HS-5 (cell line): ENCODE measurements around the gene OR2T5.
"Not testable (repeated sequence)": the region's sequence is repeated elsewhere in the genome, so short reads cannot be mapped to it uniquely, and the experiment has no call there.

Experiments
- DNase-seq: peaks from one replicate; pipeline ENCODE4 v3.0.0-alpha.2; 2012; ENCODE audit warnings: low read depth

Gene OR2T5

DNA sequence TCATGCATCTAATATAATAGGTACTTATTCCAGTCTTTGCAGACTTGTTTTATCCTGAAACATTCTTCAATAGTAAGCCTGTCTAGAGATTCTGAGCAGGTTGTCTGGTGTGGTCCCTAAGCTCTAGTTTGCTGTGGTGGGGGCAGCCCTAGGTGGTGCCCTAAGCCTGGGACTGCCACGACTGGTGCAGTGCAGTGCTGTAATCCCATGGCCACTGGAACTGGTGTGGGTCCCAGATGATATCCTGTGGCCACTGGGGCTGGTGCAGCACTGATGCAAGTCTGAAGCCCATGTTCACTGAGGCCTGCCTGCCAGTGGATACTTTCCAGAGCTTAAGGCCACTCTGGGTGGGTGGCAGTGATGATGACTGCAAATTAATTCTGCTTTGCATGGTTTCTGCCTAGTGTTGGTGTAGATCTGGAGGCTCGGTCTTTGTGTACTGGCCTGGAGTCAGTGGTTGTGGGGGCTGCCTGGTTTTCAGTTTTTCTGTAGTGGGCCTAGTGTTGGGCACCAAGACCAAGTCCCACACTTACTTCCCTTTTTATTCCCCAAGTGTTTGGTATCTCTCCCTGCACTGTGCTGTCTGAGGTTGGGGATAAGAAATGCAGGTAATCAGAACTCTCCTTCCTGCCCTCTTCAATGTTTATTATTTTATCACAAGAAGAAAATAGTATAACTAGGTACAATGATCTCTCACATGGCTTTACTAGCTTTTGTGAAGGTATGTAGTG lies 12.1 kb downstream of the OR2T5 start:
- DNase-seq = not testable (repeated sequence)

DNA sequence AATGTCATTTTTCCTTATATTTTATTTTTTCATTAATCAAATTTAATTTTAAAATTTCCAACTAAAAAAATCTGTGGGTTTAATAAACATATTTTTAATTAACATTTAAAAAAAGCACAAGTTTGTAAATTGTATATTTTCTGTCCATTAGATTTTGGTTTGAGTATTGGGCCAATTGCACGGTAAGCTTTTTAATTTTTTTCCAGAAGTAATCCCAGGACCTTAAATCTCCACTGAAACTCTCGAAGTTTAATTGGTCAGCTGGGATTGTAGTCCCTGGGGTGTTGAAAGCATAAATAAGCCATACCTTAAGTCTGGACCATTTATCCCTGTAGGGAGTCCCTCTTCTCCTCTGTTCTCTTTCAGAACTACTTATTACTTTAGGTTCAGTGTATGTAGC lies 19.4 kb downstream of the OR2T5 start, which contains the start of gene OR2G6:
TSS of gene OR2G6 (plus strand) at position 301 of the 400 bp plus-strand sequence. CDS start 13,574 bp downstream, outside the sequence.
- DNase-seq = not testable (repeated sequence)

DNA sequence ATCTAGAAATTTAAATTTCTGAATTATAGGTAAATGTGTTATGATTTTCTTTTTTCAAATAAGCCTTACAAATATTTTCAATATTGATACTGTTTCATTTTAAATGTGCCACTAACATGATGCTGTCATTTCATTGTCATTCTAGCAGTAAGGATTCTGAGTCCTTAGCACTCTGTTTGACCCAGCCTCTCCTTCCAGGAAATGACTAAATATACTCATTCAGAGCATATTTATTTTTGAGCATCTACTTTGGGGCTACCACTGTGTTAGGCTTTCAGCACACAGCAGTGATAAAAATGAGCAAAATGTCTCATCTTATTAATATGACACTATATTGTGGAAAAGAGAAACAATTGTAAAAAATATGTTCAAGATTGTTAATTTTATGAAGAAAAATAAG lies 21.8 kb downstream of the OR2T5 start:
- not testable (repeated sequence) for DNase-seq

GRCh38 chr1:248521856-248522255 lies 33.5 kb downstream of the OR2T5 start:
- DNase-seq = no peak

- not testable (repeated sequence) for DNase-seq
Measured at GRCh38 chr1:248537449-248537848, 49.1 kb downstream of the OR2T5 start.
